GM12878 (cell line): Measurements from ENCODE around the gene PRMT7. TPM values are rescaled to one million over a fixed set of nuclear protein-coding genes. Genes with fewer than 3 reads are reported as not detected.
A peak's percentile ranks its signal among the peaks of the same experiment; 100 is the strongest.

Experiments used
- ATAC-seq: fragments of 200-7000 bp; cut with Tn5 transposase; 3 replicates; pipeline ENCODE4 v1.9.1; 2020; ENCODE audit warnings: mild to moderate bottlenecking, moderate library complexity
- Bru-seq: library from RNA; stranded (reverse); fragments of 400-500 nt; gene quantifications from one replicate; lab custom pipeline; 2021; lab: Mats Ljungman, UMichigan
- BruChase-seq, 2 experiments: library from RNA; stranded (reverse); fragments of 400-500 nt; gene quantifications; one replicate each; lab custom pipeline; 2021; lab: Mats Ljungman, UMichigan
- BruUV-seq: library from RNA; stranded (reverse); fragments of 400-500 nt; replicated peaks from 2 replicates; lab custom pipeline; 2021; lab: Mats Ljungman, UMichigan
- CTCF ChIA-PET: fragments of 300-600 bp; sonication (Branson Sonifier 250); formaldehyde crosslinking; extraction: SDS; loops from one replicate; lab custom pipeline; 2021; ENCODE audit warnings: inconsistent platforms; lab: Yijun Ruan, JAX
- POLR2A ChIA-PET: fragments of 350-600 bp; formaldehyde crosslinking; extraction: SDS; loops from one replicate; lab custom pipeline; 2021; ENCODE audit warnings: inconsistent platforms; lab: Charles Lee
- RAD21 ChIA-PET: fragments of 300-600 bp; sonication (Branson Sonifier 250); formaldehyde crosslinking; loops from one replicate; lab custom pipeline; 2023; ENCODE audit warnings: antibody characterized with exemption; ENCODE audit not compliant: unreplicated experiment; lab: Charles Lee
- SMC1A ChIA-PET: fragments of 300-600 bp; sonication (Branson Sonifier 250); formaldehyde crosslinking; loops from one replicate; lab custom pipeline; 2023; ENCODE audit not compliant: unreplicated experiment, uncharacterized antibody; lab: Charles Lee
- DNase-seq: peaks from one replicate; pipeline ENCODE4 v3.0.0-alpha.2; 2011; ENCODE audit warnings: low read depth, low spot score
- FAIRE-seq: peaks from 3 replicates; lab custom pipeline; 2011; peaks lifted over from hg19 to GRCh38; lab: Jason Lieb, UNC
- H2AFZ ChIP-seq: 2 replicates; pipeline ENCODE4 v1.6.0; 2011; ENCODE audit warnings: low read depth, low read length, control low read depth; ENCODE audit not compliant: control insufficient read depth
- H3K27ac ChIP-seq: 2 replicates; pipeline ENCODE4 v1.5.1; 2011; ENCODE audit warnings: control low read depth; ENCODE audit not compliant: control insufficient read depth, insufficient read depth
- H3K27me3 ChIP-seq, 2 experiments: replicated peaks in 1 of 2; 2 replicates each; pipeline versions ENCODE4 v1.6.0 to v1.6.1; 2011; ENCODE audit warnings: low read length in 1 of 2; ENCODE audit not compliant: control insufficient read depth in 2 of 2, insufficient read depth in 2 of 2
- H3K36me3 ChIP-seq, 2 experiments: 2 replicates each; pipeline ENCODE4 v1.5.1; 2011; ENCODE audit warnings: low read length in 1 of 2; ENCODE audit not compliant: control insufficient read depth in 2 of 2, insufficient read depth in 2 of 2
- H3K4me1 ChIP-seq: 2 replicates; pipeline ENCODE4 v1.6.1; 2011; ENCODE audit warnings: mild to moderate bottlenecking, low read length, moderate library complexity, mixed read lengths; ENCODE audit not compliant: control insufficient read depth, insufficient read depth
- H3K4me2 ChIP-seq: 2 replicates; pipeline ENCODE4 v1.6.0; 2011; ENCODE audit warnings: control low read depth; ENCODE audit not compliant: control insufficient read depth, insufficient read depth
- H3K4me3 ChIP-seq: fragments of 200-600 bp; sonication (generic); 2 replicates; pipeline ENCODE4 v1.5.1; 2016
- H3K79me2 ChIP-seq: 2 replicates; pipeline ENCODE4 v1.6.0; 2011; ENCODE audit warnings: low read length; ENCODE audit not compliant: control insufficient read depth, insufficient read depth
- H3K9ac ChIP-seq: 2 replicates; pipeline ENCODE4 v1.8.0; 2011; ENCODE audit warnings: low read length, control low read depth, mixed read lengths; ENCODE audit not compliant: control insufficient read depth, insufficient read depth
- H3K9me3 ChIP-seq: replicated peaks from 3 replicates; pipeline ENCODE4 v1.5.1; 2011; ENCODE audit warnings: mild to moderate bottlenecking, low read length; ENCODE audit not compliant: control insufficient read depth, insufficient read depth
- H4K20me1 ChIP-seq: 2 replicates; pipeline ENCODE4 v1.6.0; 2011; ENCODE audit not compliant: control insufficient read depth, insufficient read depth
- EGR1 ChIP-seq, 2 experiments: IDR thresholded peaks; 1 replicate in 1 of 2; 2 replicates in 1 of 2; pipeline ENCODE4 v1.6.1; 2011 to 2012; ENCODE audit warnings: low read depth in 2 of 2, low read length in 2 of 2, borderline replicate concordance in 1 of 2, mild to moderate bottlenecking in 1 of 2, moderate library complexity in 1 of 2
- HDAC6 ChIP-seq: fragments of 200-600 bp; sonication (generic); IDR thresholded peaks from one replicate; pipeline ENCODE4 v1.8.0; 2017; ENCODE audit warnings: antibody characterized with exemption; ENCODE audit not compliant: unreplicated experiment
- IKZF1 ChIP-seq: fragments of 450-650 bp; conservative IDR thresholded peaks from 2 replicates; pipeline ENCODE4 v1.6.1; 2017; ENCODE audit warnings: antibody characterized with exemption, mild to moderate bottlenecking
- IRF4 ChIP-seq: IDR thresholded peaks from 2 replicates; pipeline ENCODE4 v1.6.1; 2011; ENCODE audit warnings: low read depth, low read length
- MXI1 ChIP-seq: fragments of 150-350 bp; IDR thresholded peaks from 2 replicates; pipeline ENCODE4 v1.6.1; 2011; ENCODE audit warnings: low read depth, mild to moderate bottlenecking, inconsistent platforms, low read length, improper control_type of control experiment
- MYB ChIP-seq: fragments of 150-350 bp; IDR thresholded peaks from 2 replicates; pipeline ENCODE4 v1.6.1; 2014; ENCODE audit warnings: mild to moderate bottlenecking, low read depth, low read length, borderline replicate concordance
- NR2C1 ChIP-seq: fragments of 450-650 bp; IDR thresholded peaks from 2 replicates; pipeline ENCODE4 v1.6.1; 2017; ENCODE audit warnings: antibody characterized with exemption, mild to moderate bottlenecking, moderate library complexity
- WGBS: methylation state at CpG from one replicate; pipeline ENCODE4 v1.1.6; 2016; ENCODE audit warnings: low lambda C conversion rate; ENCODE audit not compliant: insufficient replicate concordance, insufficient coverage; ENCODE audit errors: missing lambda C conversion rate; 5-methylcytosine and 5-hydroxymethylcytosine counted together
- in situ Hi-C: fragments of 300-500 bp; cut with MboI; formaldehyde crosslinking; loops from 9 replicates; pipeline ENCODE4 v1.14.3; 2018; ENCODE audit warnings: mixed read lengths
- intact Hi-C: fragments of 100-400 bp; cut with micrococcal nuclease; formaldehyde crosslinking; loops from one replicate; pipeline ENCODE4 v1.14.2; 2022; ENCODE audit not compliant: unreplicated experiment
- long read RNA-seq, 2 experiments: library from polyadenylated mRNA; unstranded; transcript quantifications; one replicate each; pipeline ENCODE4 v2.0.0, GENCODE V29; 2019 to 2020
- polyA minus RNA-seq, 3 experiments: library from RNA; depleted of rRNA, polyadenylated mRNA; stranded (reverse); fragments of >200 nt; gene quantifications; 2 replicates each; pipeline ENCODE4 v1.2.3, GENCODE V29; 2011
- polyA plus RNA-seq, 11 experiments: library from polyadenylated mRNA; depleted of rRNA in 4 of 11; unstranded in 6 of 11; stranded (reverse) in 5 of 11; fragments of >200 nt; fragmentation: Nextera tagmentation in 4 of 11; fragmentation: Illumina TruSeq in 1 of 11; extraction: Ambion mirVana in 4 of 11; extraction: Trizol in 1 of 11; gene quantifications; 1 replicate in 1 of 11; 2 replicates in 10 of 11; pipeline versions ENCODE4 v1.2.1 to v1.2.3, GENCODE V29; 2011 to 2016; ENCODE audit warnings: inconsistent platforms in 2 of 11, missing spikeins in 2 of 11, low read depth in 1 of 11
- total RNA-seq, 4 experiments: library from RNA; depleted of rRNA in 3 of 4; stranded (reverse); fragments of >200 nt in 3 of 4; fragmentation: Illumina TruSeq in 1 of 4; extraction: Trizol in 1 of 4; gene quantifications; 2 replicates each; pipeline versions ENCODE4 v1.2.1 to v1.2.3, GENCODE V29; 2013 to 2021
- TF ChIP-seq, protein P1 (sequence below): fragments of 450-650 bp; IDR thresholded peaks from 2 replicates; pipeline ENCODE4 v1.6.1; 2016; ENCODE audit warnings: mild to moderate bottlenecking, moderate library complexity, borderline replicate concordance
- TF ChIP-seq, protein P2 (sequence below): IDR thresholded peaks from 2 replicates; pipeline ENCODE4 v1.6.1; 2011; ENCODE audit warnings: low read depth, mild to moderate bottlenecking, low read length, moderate library complexity, borderline replicate concordance; ENCODE audit errors: extremely low read depth

PRMT7 gene, protein sequence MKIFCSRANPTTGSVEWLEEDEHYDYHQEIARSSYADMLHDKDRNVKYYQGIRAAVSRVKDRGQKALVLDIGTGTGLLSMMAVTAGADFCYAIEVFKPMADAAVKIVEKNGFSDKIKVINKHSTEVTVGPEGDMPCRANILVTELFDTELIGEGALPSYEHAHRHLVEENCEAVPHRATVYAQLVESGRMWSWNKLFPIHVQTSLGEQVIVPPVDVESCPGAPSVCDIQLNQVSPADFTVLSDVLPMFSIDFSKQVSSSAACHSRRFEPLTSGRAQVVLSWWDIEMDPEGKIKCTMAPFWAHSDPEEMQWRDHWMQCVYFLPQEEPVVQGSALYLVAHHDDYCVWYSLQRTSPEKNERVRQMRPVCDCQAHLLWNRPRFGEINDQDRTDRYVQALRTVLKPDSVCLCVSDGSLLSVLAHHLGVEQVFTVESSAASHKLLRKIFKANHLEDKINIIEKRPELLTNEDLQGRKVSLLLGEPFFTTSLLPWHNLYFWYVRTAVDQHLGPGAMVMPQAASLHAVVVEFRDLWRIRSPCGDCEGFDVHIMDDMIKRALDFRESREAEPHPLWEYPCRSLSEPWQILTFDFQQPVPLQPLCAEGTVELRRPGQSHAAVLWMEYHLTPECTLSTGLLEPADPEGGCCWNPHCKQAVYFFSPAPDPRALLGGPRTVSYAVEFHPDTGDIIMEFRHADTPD
- 287 and 321 TPM in 2 replicates for total RNA-seq (2013; cell fraction: nucleolus; rRNA removed)
- 45.8 and 48.5 TPM in 2 replicates for total RNA-seq (2014; rRNA removed)
- 32.6 and 33.4 TPM in 2 replicates for total RNA-seq (2014; rRNA removed; fragmentation: Illumina TruSeq; extraction: Trizol)
- 45.4 and 47.6 TPM in 2 replicates for total RNA-seq (2021)
- 16.4 TPM for polyA plus RNA-seq (2011; ENCODE audit: low read depth)
- polyA plus RNA-seq (2011; rRNA removed) = 40.7 and 49.3 TPM in 2 replicates
- 51.4 and 85.8 TPM in 2 replicates for polyA plus RNA-seq (2011; cell fraction: cytosol; rRNA removed)
- 460 and 573 TPM in 2 replicates for polyA plus RNA-seq (2011; cell fraction: nucleus; rRNA removed)
- polyA plus RNA-seq (2012) = 32.4 and 33.5 TPM in 2 replicates
- 28.6 and 43.3 TPM in 2 replicates for polyA plus RNA-seq (2014; fragmentation: Illumina TruSeq; extraction: Trizol)
- polyA plus RNA-seq (2014; fragmentation: Nextera tagmentation; extraction: Ambion mirVana) = 1 to 10 TPM; 5.1 to 5.6 TPM
- polyA plus RNA-seq (2014; rRNA removed) = 52.4 and 56.1 TPM in 2 replicates
- 10 to 100 TPM; 36.9 to 40.7 TPM for polyA plus RNA-seq (2016; fragmentation: Nextera tagmentation; extraction: Ambion mirVana)
- polyA minus RNA-seq (2011; rRNA and poly(A)+ RNA removed) = 54.9 and 77.8 TPM in 2 replicates
- polyA minus RNA-seq (2011; cell fraction: cytosol; rRNA and poly(A)+ RNA removed) = 20.1 and 21.9 TPM in 2 replicates
- 77.7 and 124 TPM in 2 replicates for polyA minus RNA-seq (2011; cell fraction: nucleus; rRNA and poly(A)+ RNA removed)
- percentile 73 among the genes with signal in this experiment for Bru-seq, nascent RNA
- percentile 76 among the genes with signal in this experiment for BruChase-seq, experiment 1, labeled RNA remaining after a 6-hour chase
- percentile 72 among the genes with signal in this experiment for BruChase-seq, experiment 2, labeled RNA remaining after a 2-hour chase
- long read RNA-seq, experiment 1, partial matches to known transcripts = 2 of 40 reads
- long read RNA-seq, experiment 1, other reads (novel, unspliced or antisense) = 38 of 40 reads
- long read RNA-seq, experiment 2, partial matches to known transcripts = 8 of 72 reads
- long read RNA-seq, experiment 2, other reads (novel, unspliced or antisense) = 63 of 72 reads

GRCh38 chr16:68310774-68311511 lies at the start of gene PRMT7, which contains the start of gene SLC7A6OS:
Gene PRMT7, plus strand, starts transcription at chr16:68311019. Its CDS starts 4,961 bp downstream, at chr16:68315980.
Gene SLC7A6OS, minus strand, starts transcription at chr16:68310946. Its CDS starts 20 bp downstream, at chr16:68310926.
- Histone ChIP-seq H2AFZ (peak within 1 kb of the TSS; percentile 95), H3K9me3 (no peaks in the 10 kb centered on the region), H3K4me1 (0 out of 2 replicates have a peak, but pooled peaks cover 3% of the 10 kb centered on the region), H3K79me2 (peaks cover 51% of the 10 kb centered on the region), H3K36me3 (peaks cover 2 to 18% of the 10 kb centered on the region in 2 experiments; a peak in 3 of 4 replicates), H3K9ac (peak within 1 kb of the TSS; percentile 74), H3K4me3 (peak within 1 kb of the TSS; percentile 95), H4K20me1 (no peaks in the 10 kb centered on the region), H3K4me2 (peak within 1 kb of the TSS; percentile 92), H3K27me3 (no peaks in the 10 kb centered on the region), H3K27ac (peak within 1 kb of the TSS; percentile 79)
- FAIRE-seq (peak; percentile 95), DNase-seq (peak; percentile 65), ATAC-seq (peak; percentile 99)
- in situ Hi-C loops (no loop called here), intact Hi-C loops (loop anchor here (2.0 kb wide), 1 partner anchor 46 kb away; the partner anchor contains the start of gene SLC7A6)
- CTCF ChIA-PET = interaction anchor here (0.8 to 2.4 kb wide), 10 partner anchors 9 to 53 kb away, joined by 3 to 60 read pairs (median 4); partner anchors contain the start of gene SLC7A6
- POLR2A ChIA-PET = interaction anchor here (1.0 to 3.8 kb wide), 13 partner anchors 8 to 52 kb away, joined by 3 to 20 read pairs (median 5); partner anchors contain the start of gene SLC7A6
- under 1% methylated on average over 62 of the region's 62 CpGs for WGBS
- RAD21 ChIA-PET = interaction anchor here (0.8 to 2.2 kb wide), 12 partner anchors 8 to 160 kb away, joined by 3 to 52 read pairs (median 5); partner anchors contain the start of gene SLC7A6
- SMC1A ChIA-PET = interaction anchor here (0.9 to 2.4 kb wide), 13 partner anchors 8 to 70 kb away, joined by 3 to 20 read pairs (median 5); partner anchors contain the start of gene SLC7A6
- TSS peak; percentile 56 for BruUV-seq
- no peak for TF ChIP-seq IRF4
- TF ChIP-seq, protein P1, sequence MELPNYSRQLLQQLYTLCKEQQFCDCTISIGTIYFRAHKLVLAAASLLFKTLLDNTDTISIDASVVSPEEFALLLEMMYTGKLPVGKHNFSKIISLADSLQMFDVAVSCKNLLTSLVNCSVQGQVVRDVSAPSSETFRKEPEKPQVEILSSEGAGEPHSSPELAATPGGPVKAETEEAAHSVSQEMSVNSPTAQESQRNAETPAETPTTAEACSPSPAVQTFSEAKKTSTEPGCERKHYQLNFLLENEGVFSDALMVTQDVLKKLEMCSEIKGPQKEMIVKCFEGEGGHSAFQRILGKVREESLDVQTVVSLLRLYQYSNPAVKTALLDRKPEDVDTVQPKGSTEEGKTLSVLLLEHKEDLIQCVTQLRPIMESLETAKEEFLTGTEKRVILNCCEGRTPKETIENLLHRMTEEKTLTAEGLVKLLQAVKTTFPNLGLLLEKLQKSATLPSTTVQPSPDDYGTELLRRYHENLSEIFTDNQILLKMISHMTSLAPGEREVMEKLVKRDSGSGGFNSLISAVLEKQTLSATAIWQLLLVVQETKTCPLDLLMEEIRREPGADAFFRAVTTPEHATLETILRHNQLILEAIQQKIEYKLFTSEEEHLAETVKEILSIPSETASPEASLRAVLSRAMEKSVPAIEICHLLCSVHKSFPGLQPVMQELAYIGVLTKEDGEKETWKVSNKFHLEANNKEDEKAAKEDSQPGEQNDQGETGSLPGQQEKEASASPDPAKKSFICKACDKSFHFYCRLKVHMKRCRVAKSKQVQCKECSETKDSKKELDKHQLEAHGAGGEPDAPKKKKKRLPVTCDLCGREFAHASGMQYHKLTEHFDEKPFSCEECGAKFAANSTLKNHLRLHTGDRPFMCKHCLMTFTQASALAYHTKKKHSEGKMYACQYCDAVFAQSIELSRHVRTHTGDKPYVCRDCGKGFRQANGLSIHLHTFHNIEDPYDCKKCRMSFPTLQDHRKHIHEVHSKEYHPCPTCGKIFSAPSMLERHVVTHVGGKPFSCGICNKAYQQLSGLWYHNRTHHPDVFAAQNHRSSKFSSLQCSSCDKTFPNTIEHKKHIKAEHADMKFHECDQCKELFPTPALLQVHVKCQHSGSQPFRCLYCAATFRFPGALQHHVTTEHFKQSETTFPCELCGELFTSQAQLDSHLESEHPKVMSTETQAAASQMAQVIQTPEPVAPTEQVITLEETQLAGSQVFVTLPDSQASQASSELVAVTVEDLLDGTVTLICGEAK = peak; percentile 45; the same call in 1 of the 2 replicates
- 0 out of 2 replicates have a peak, but pooled peaks have one; percentile 17 for TF ChIP-seq NR2C1
- TF ChIP-seq MXI1 = peak; percentile 88; the same call in 1 of the 2 replicates
- TF ChIP-seq MYB = no peak
- TF ChIP-seq HDAC6 = no peak
- TF ChIP-seq IKZF1 = peak; percentile 75
- TF ChIP-seq EGR1 (IDR thresholded peaks at IDR 0.05; ENCODE audit: borderline replicate concordance in 1 of 2, low read depth in 2 of 2, low read length in 2 of 2) = peak in 1 of 2 experiments; percentile 67; a peak in 1 of 3 replicates
- TF ChIP-seq, protein P2, sequence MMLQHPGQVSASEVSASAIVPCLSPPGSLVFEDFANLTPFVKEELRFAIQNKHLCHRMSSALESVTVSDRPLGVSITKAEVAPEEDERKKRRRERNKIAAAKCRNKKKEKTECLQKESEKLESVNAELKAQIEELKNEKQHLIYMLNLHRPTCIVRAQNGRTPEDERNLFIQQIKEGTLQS = 0 out of 2 replicates have a peak, but pooled peaks have one; percentile 2
